Measurements from ENCODE around the gene SCG3.

Gene SCG3

DNA sequence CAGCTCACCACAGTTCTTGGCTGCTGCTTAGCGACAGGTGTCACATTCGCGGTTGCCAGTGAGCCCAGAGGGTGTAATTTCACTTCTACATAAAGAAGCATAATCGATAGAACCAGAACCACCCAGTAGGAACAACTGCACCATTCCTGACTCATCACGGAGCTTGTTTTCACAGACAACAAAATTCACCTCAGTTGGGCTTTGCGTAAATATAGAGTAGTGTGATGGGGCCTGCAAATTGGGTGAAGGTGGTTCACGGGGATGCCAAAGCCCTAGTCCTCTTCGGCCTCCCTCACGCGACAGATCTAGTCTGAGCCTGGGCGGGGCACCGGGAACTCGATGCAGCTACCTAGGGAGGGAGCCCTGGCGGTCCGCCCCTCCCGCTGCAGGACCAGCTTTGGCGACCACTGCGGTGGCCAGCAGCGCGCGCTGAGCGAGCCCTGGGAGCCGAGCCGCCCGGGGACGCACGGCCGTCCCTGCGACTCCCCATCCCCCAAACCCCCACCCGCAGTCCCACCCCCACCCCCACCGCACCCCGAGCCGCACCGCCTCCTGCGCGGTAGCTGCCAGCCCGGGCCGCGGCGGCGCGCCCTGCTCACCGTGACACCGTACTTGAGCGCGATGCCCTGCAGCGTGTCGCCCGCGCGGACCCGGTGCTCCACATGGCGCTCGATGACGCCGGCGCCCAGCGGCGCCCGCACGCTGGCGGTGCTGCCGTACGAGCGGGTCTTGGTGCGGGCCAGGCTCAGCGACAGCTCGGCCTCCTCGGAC lies 55.6 kb downstream of the SCG3 start:
- no peaks in the 10 kb centered on the region for H3K9me3 ChIP-seq
- H3K36me3 ChIP-seq, result peaks cover 5% of the 10 kb centered on the region
- H3K27me3 ChIP-seq, result no peaks in the 10 kb centered on the region
- H3K4me1 ChIP-seq, result peaks cover 21% of the 10 kb centered on the region
- TF ChIP-seq, protein P1, sequence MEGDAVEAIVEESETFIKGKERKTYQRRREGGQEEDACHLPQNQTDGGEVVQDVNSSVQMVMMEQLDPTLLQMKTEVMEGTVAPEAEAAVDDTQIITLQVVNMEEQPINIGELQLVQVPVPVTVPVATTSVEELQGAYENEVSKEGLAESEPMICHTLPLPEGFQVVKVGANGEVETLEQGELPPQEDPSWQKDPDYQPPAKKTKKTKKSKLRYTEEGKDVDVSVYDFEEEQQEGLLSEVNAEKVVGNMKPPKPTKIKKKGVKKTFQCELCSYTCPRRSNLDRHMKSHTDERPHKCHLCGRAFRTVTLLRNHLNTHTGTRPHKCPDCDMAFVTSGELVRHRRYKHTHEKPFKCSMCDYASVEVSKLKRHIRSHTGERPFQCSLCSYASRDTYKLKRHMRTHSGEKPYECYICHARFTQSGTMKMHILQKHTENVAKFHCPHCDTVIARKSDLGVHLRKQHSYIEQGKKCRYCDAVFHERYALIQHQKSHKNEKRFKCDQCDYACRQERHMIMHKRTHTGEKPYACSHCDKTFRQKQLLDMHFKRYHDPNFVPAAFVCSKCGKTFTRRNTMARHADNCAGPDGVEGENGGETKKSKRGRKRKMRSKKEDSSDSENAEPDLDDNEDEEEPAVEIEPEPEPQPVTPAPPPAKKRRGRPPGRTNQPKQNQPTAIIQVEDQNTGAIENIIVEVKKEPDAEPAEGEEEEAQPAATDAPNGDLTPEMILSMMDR (IDR thresholded peaks at IDR 0.05; ENCODE audit: low read depth, low read length), result no peak
- peak overlapping the region; percentile 80 for H3K4me3 ChIP-seq (ENCODE audit: low read depth, low read length)
- peak; percentile 75 for DNase-seq

DNA sequence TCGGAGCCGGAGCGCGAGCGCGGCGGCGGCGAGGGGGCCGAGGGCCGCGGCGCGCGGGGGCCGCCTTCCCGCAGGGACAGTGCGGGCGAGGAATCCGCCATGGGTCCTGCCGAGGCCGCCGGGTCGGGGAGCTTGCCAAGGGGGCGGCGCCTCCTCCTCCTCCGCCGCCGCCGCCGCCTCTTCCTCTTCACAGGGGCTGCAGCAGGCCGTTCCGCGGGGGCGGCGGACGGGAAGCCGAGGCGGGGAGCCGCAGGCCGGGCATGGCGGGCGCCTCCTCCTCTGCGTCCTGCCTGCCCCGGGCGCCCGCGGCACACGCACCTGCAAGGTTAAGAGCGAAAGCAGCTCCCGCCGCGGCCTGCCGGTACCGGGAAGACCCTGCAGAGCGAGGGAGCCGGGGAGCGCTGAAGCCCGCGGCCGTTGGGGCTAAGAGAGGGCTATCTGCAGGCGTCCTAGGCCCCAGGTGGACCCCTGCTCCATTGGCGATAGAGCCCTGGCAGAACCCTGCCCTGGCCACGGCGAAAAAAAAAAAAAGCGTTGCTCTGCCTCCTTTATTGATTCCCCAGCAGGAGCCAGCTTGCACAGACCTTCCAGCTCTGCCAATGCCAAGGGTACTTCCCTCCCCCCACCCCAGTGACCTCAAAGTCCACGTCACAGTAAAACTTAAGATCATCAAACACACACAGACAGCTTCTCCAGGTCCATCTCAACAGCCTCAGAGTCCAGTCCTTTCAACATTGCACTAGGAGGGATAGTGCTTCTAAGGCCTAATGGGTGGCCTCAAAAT lies 56.4 kb downstream of the SCG3 start, which contains the start of gene LYSMD2:
LYSMD2 (minus strand) TSS at position 134 of the 784 bp plus-strand sequence; CDS start at position 101, 33 bp downstream.
- TF ChIP-seq, protein P1 (IDR thresholded peaks at IDR 0.05; ENCODE audit: low read depth, low read length), result no peak
- peaks cover 17% of the 10 kb centered on the region for H3K4me1 ChIP-seq
- no peaks in the 10 kb centered on the region for H3K27me3 ChIP-seq
- peak within 1 kb of the TSS; percentile 80 for H3K4me3 ChIP-seq (ENCODE audit: low read depth, low read length)
- no peaks in the 10 kb centered on the region for H3K9me3 ChIP-seq
- H3K36me3 ChIP-seq, result peaks cover 5% of the 10 kb centered on the region
- peak; percentile 82 for DNase-seq

DNA sequence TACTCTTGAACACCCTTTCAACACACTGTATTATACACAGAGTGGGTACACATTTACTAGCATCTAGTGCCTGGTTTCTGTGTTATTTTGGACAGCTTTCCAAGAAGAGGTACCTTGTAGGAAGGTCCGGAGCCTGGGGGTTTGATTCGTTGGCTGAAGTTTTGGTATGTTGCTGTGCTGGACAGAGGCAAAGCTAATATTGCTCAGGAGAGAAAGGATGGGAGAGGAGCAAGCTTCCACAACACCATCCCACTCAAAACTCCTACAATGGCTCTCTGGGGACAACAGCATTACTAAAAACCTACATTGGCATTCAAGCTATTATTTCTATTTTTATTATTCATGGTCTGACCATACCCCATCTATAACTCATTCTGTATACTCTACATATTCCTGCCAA lies 57.2 kb downstream of the SCG3 start:
- TF ChIP-seq, protein P1 (IDR thresholded peaks at IDR 0.05; ENCODE audit: low read depth, low read length), result no peak
- no peak overlapping the region for H3K4me3 ChIP-seq (ENCODE audit: low read depth, low read length)
- DNase-seq, result no peak

DNA sequence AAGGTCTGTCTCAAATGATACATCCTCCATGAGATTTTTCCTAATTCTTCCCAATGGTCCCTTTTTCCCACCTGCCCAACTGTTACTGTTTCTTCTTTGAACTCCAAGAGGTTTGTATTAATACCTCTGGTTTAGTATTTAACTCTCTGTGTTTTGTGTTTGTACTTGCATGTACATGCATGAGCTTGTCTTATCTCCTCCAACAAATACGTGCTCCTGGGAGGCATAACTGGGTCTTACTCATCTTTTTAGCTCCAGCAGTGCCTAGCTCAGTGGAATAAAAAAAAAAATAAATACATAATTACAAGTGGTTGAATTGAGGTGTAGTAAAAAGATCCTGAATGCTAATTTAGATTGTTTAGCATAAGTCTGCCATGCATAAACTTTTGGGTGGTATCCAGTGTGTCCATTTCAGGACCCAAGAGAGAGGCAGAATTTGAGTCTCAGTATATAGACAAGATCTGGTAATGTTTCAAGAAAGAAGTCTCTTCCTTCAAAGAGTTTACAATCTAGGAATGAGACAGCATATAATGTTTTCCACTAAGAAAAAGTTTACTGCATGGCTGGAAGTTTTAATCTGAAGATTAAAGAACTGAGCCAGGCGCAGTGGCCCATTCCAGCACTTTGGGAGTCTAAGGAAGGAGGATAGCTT lies 57.9 kb downstream of the SCG3 start:
- Histone ChIP-seq H3K27me3 (no peaks in the 10 kb centered on the region), H3K36me3 (no peaks in the 10 kb centered on the region; the same call in 1 of the 2 replicates), H3K4me1 (peaks cover 16% of the 10 kb centered on the region; the same call in 1 of the 2 replicates), H3K9me3 (no peaks in the 10 kb centered on the region), H3K4me3 (ENCODE audit: low read depth, low read length) (no peak overlapping the region)
- TF ChIP-seq, protein P1 (IDR thresholded peaks at IDR 0.05; ENCODE audit: low read depth, low read length), result no peak
- DNase-seq, result no peak

More for the DNA sequence above, 57.2 kb downstream of the SCG3 start:
- peaks cover 16% of the 10 kb centered on the region; the same call in 1 of the 2 replicates for H3K4me1 ChIP-seq
- no peaks in the 10 kb centered on the region for H3K9me3 ChIP-seq
- H3K36me3 ChIP-seq, result peaks cover 5% of the 10 kb centered on the region; the same call in 1 of the 2 replicates
- H3K27me3 ChIP-seq, result no peaks in the 10 kb centered on the region

DNA sequence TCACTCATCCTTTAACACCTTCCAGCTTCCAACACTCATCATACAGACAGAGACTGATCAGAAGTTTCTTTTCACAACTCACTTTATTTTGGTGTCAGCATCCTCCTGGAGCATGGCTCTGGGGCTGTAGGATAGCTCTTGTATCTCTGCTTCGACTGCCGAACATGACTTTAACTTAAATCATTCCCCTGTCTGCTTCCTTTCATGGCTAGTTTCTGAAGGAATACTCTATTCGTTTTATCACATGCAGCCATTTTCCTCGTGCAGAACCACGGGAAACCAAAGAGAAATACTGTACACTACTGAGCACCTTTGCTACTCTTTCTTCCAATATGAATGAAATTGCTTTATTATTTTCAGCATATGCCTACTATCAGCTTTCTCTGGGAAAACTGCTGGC lies 68.0 kb downstream of the SCG3 start:
- no peak overlapping the region for H3K4me3 ChIP-seq (ENCODE audit: low read depth, low read length)
- H3K27me3 ChIP-seq, result no peaks in the 10 kb centered on the region
- H3K9me3 ChIP-seq, result no peaks in the 10 kb centered on the region; the same call in 1 of the 2 replicates
- no peak for DNase-seq
- TF ChIP-seq, protein P1 (IDR thresholded peaks at IDR 0.05; ENCODE audit: low read depth, low read length), result no peak
- no peaks in the 10 kb centered on the region; the same call in 1 of the 2 replicates for H3K4me1 ChIP-seq
- H3K36me3 ChIP-seq, result no peaks in the 10 kb centered on the region

Data from BE2C (cell line).